DMS53 treated with DMSO at 0.1 percent for 48 hours (cell line): ENCODE results near the gene LPAR1.
"Not testable (repeated sequence)": the region's sequence is repeated elsewhere in the genome, so short reads cannot be mapped to it uniquely, and the experiment has no call there.

Experiments used
- DNase-seq: peaks from one replicate; lab custom pipeline; 2025; ENCODE audit not compliant: unreplicated experiment; lab: John Stamatoyannopoulos, UW

LPAR1 gene

GRCh38 chr9:111038331-111039230 is at the start of gene LPAR1:
LPAR1 (minus strand) TSS chr9:111038470; CDS start chr9:110972117, 66,353 bp downstream.
- DNase-seq: no peak

GRCh38 chr9:111078391-111079038 is 40.2 kb upstream of the LPAR1 start:
- DNase-seq: no peak

GRCh38 chr9:111076519-111076918 is 38.2 kb upstream of the LPAR1 start:
- DNase-seq: no peak

- no peak for DNase-seq
Observed at GRCh38 chr9:111076042-111076441, 37.8 kb upstream of the LPAR1 start.

- DNase-seq: no peak
Observed at GRCh38 chr9:111074395-111074794, 36.1 kb upstream of the LPAR1 start.

GRCh38 chr9:111069183-111069582 is 30.9 kb upstream of the LPAR1 start:
- DNase-seq: no peak

- no peak for DNase-seq
Observed at GRCh38 chr9:111068771-111069170, 30.5 kb upstream of the LPAR1 start.

- DNase-seq: no peak
Observed at GRCh38 chr9:111068383-111068730, 30.1 kb upstream of the LPAR1 start.

GRCh38 chr9:111066468-111066867 is 28.2 kb upstream of the LPAR1 start:
- no peak for DNase-seq

- DNase-seq: no peak
Observed at GRCh38 chr9:111065414-111065813, 27.1 kb upstream of the LPAR1 start.

GRCh38 chr9:111064160-111064837 is 26.0 kb upstream of the LPAR1 start:
- DNase-seq: no peak

GRCh38 chr9:111063332-111063731 is 25.1 kb upstream of the LPAR1 start:
- no peak for DNase-seq

GRCh38 chr9:111058166-111058565 is 19.9 kb upstream of the LPAR1 start:
- DNase-seq: no peak

GRCh38 chr9:111056538-111056937 is 18.3 kb upstream of the LPAR1 start:
- no peak for DNase-seq

GRCh38 chr9:111052791-111053190 is 14.5 kb upstream of the LPAR1 start:
- DNase-seq: no peak

- no peak for DNase-seq
Observed at GRCh38 chr9:111051400-111051799, 13.1 kb upstream of the LPAR1 start.

- DNase-seq: no peak
Observed at GRCh38 chr9:111050819-111051218, 12.5 kb upstream of the LPAR1 start.

GRCh38 chr9:111047287-111047686 is 9.0 kb upstream of the LPAR1 start:
- DNase-seq: not testable (repeated sequence)

- no peak for DNase-seq
Observed at GRCh38 chr9:111041902-111042301, 3.6 kb upstream of the LPAR1 start.

- no peak for DNase-seq
Observed at GRCh38 chr9:111040494-111040893, 2.2 kb upstream of the LPAR1 start.

GRCh38 chr9:111039231-111039906 is 1.1 kb upstream of the LPAR1 start:
- DNase-seq: no peak
